K562 (cell line): Measurements from ENCODE around the gene CBX3. TPM values are rescaled to one million over a fixed set of nuclear protein-coding genes. Genes with fewer than 3 reads are reported as not detected.

Experiments
- BDP1 ChIP-seq: IDR thresholded peaks from 3 replicates; pipeline ENCODE4 v1.6.1; 2011; ENCODE audit not compliant: insufficient read length, insufficient read depth
- CEBPG ChIP-seq, 3 experiments: fragments of 200-800 bp in 1 of 3; sonication (Bioruptor generic) in 1 of 3; sonication (generic) in 1 of 3; formaldehyde crosslinking in 1 of 3; IDR thresholded peaks in 2 of 3; conservative IDR thresholded peaks in 1 of 3; 2 replicates each; pipeline versions ENCODE4 v1.6.1 to v1.8.0; 2016 to 2022; ENCODE audit warnings: missing compliant biosample characterization in 2 of 3, missing genetic modification characterization in 2 of 3, mild to moderate bottlenecking in 1 of 3, missing genetic modification reagents in 1 of 3
- ELF4 ChIP-seq: fragments of 450-650 bp; formaldehyde crosslinking; IDR thresholded peaks from 2 replicates; pipeline ENCODE4 v1.4.0; 2022; ENCODE audit warnings: missing genetic modification characterization
- GABPB2 ChIP-seq: fragments of 250-450 bp; sonication (Bioruptor Pico); conservative IDR thresholded peaks from 2 replicates; pipeline ENCODE4 v1.5.1; 2021; ENCODE audit warnings: mild to moderate bottlenecking
- HNRNPH1 ChIP-seq: fragments of 200-400 bp; formaldehyde crosslinking; optimal IDR thresholded peaks from 2 replicates; pipeline ENCODE3; 2017; ENCODE audit warnings: low read depth, mild to moderate bottlenecking, low read length, moderate library complexity
- HOMEZ ChIP-seq: fragments of 250-450 bp; sonication (Bioruptor Pico); IDR thresholded peaks from 2 replicates; pipeline ENCODE4 v1.4.0; 2020; ENCODE audit warnings: mild to moderate bottlenecking, moderate library complexity
- JUND ChIP-seq, 2 experiments: IDR thresholded peaks; 2 replicates in 1 of 2; 3 replicates in 1 of 2; pipeline ENCODE4 v1.6.1; 2011; ENCODE audit warnings: borderline replicate concordance in 2 of 2, low read depth in 2 of 2, low read length in 2 of 2, improper control_type of control experiment in 1 of 2, missing biosample characterization in 1 of 2, missing genetic modification characterization in 1 of 2, missing genetic modification reagents in 1 of 2
- OTX1 ChIP-seq: fragments of 450-650 bp; formaldehyde crosslinking; IDR thresholded peaks from 2 replicates; pipeline ENCODE4 v1.4.0; 2022; ENCODE audit warnings: mild to moderate bottlenecking
- SAFB2 ChIP-seq: fragments of 200-400 bp; formaldehyde crosslinking; IDR thresholded peaks from 2 replicates; pipeline ENCODE4 v1.6.1; 2018; ENCODE audit warnings: borderline replicate concordance, low read length, low read depth, moderate library complexity; ENCODE audit not compliant: severe bottlenecking
- SIX5 ChIP-seq, 2 experiments: IDR thresholded peaks; 2 replicates each; pipeline ENCODE4 v1.6.1; 2011; ENCODE audit warnings: low read length in 2 of 2, borderline replicate concordance in 1 of 2, low read depth in 1 of 2, mild to moderate bottlenecking in 1 of 2, moderate library complexity in 1 of 2; ENCODE audit not compliant: insufficient read depth in 1 of 2
- SNIP1 ChIP-seq: fragments of 450-650 bp; IDR thresholded peaks from 2 replicates; pipeline ENCODE4 v1.7.1; 2017; ENCODE audit warnings: low read depth, mild to moderate bottlenecking
- ZNF764 ChIP-seq: fragments of 250-450 bp; sonication (Bioruptor Pico); IDR thresholded peaks from 2 replicates; pipeline ENCODE4 v1.4.0; 2020; ENCODE audit warnings: low read depth, mild to moderate bottlenecking, moderate library complexity
- polyA plus RNA-seq, 8 experiments: library from polyadenylated mRNA; depleted of rRNA in 4 of 8; stranded (reverse) in 5 of 8; unstranded in 3 of 8; fragments of >200 nt; fragmentation: Nextera tagmentation in 2 of 8; fragmentation: Illumina TruSeq in 1 of 8; extraction: Ambion mirVana in 2 of 8; extraction: Trizol in 1 of 8; gene quantifications; 2 replicates each; pipeline versions ENCODE4 v1.2.1 to v1.2.3, GENCODE V29; 2011 to 2014; ENCODE audit warnings: inconsistent platforms in 1 of 8, missing spikeins in 1 of 8
- total RNA-seq, 7 experiments: library from RNA; depleted of rRNA in 6 of 7; stranded (reverse); fragments of >200 nt in 6 of 7; fragmentation: Illumina TruSeq in 2 of 7; extraction: Trizol in 2 of 7; gene quantifications; 2 replicates each; pipeline versions ENCODE4 v1.2.1 to v1.2.3, GENCODE V29; 2011 to 2021; ENCODE audit warnings: low replicate concordance in 1 of 7
- TF ChIP-seq, protein P1 (sequence below), 2 experiments: IDR thresholded peaks; 2 replicates each; pipeline ENCODE4 v1.6.1; 2012; ENCODE audit warnings: improper control_type of control experiment in 2 of 2, low read depth in 2 of 2, low read length in 2 of 2, borderline replicate concordance in 1 of 2
- TF ChIP-seq, protein P2 (sequence below), 2 experiments: fragments of 450-650 bp in 1 of 2; sonication (generic) in 1 of 2; formaldehyde crosslinking in 1 of 2; IDR thresholded peaks in 1 of 2; conservative IDR thresholded peaks in 1 of 2; 2 replicates each; pipeline versions ENCODE4 v1.6.1 to v1.8.1; 2016 to 2023; ENCODE audit warnings: mild to moderate bottlenecking in 2 of 2, moderate library complexity in 2 of 2, inconsistent platforms in 1 of 2, missing genetic modification reagents in 1 of 2
- TF ChIP-seq, protein P3 (sequence below): sonication (generic); formaldehyde crosslinking; IDR thresholded peaks from 2 replicates; pipeline ENCODE4 v1.8.0; 2022; ENCODE audit warnings: missing genetic modification reagents, mild to moderate bottlenecking, borderline replicate concordance

The CBX3 gene
- total and polyA plus RNA-seq, 9 of the 15 experiments (the other 6 are each of a cell fraction or from before 2014, with no cell fraction given) = 198 to 413 (median 328) TPM

GRCh38 chr7:26201247-26202018, at the start of gene CBX3 (continued):
- TF ChIP-seq OTX1 (CRISPR knock-in tag) (peak; percentile 71; the same call in 1 of the 2 replicates), SIX5 (IDR thresholded peaks at IDR 0.05; ENCODE audit: borderline replicate concordance in 1 of 2, insufficient read depth in 1 of 2, low read depth in 1 of 2, low read length in 2 of 2) (no peak), SNIP1 (no peak), HNRNPH1 (no peak), HOMEZ (no peak), ZNF764 (CRISPR knock-in tag) (0 out of 2 replicates have a peak, but pooled peaks have one; percentile 61), CEBPG (CRISPR knock-in tag; IDR thresholded peaks at IDR 0.05) (no peak), CEBPG (tag; conservative IDR thresholded peaks at IDR 0.05 in 1 of 2, IDR thresholded peaks at IDR 0.05 in 1 of 2) (no peak), SAFB2 (no peak), ELF4 (CRISPR knock-in tag) (0 out of 2 replicates have a peak, but pooled peaks have one; percentile 17), BDP1 (no peak), JUND (IDR thresholded peaks at IDR 0.05; ENCODE audit: borderline replicate concordance, low read depth, low read length) (peak; percentile 29; the same call in 1 of the 2 replicates), JUND (tag; IDR thresholded peaks at IDR 0.05; ENCODE audit: borderline replicate concordance, low read depth, low read length) (no peak), GABPB2 (CRISPR knock-in tag) (no peak)
- TF ChIP-seq, protein P1, sequence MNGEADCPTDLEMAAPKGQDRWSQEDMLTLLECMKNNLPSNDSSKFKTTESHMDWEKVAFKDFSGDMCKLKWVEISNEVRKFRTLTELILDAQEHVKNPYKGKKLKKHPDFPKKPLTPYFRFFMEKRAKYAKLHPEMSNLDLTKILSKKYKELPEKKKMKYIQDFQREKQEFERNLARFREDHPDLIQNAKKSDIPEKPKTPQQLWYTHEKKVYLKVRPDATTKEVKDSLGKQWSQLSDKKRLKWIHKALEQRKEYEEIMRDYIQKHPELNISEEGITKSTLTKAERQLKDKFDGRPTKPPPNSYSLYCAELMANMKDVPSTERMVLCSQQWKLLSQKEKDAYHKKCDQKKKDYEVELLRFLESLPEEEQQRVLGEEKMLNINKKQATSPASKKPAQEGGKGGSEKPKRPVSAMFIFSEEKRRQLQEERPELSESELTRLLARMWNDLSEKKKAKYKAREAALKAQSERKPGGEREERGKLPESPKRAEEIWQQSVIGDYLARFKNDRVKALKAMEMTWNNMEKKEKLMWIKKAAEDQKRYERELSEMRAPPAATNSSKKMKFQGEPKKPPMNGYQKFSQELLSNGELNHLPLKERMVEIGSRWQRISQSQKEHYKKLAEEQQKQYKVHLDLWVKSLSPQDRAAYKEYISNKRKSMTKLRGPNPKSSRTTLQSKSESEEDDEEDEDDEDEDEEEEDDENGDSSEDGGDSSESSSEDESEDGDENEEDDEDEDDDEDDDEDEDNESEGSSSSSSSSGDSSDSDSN (IDR thresholded peaks at IDR 0.05; ENCODE audit: borderline replicate concordance in 1 of 2, low read depth in 2 of 2, low read length in 2 of 2) = no peak
- TF ChIP-seq, protein P2, sequence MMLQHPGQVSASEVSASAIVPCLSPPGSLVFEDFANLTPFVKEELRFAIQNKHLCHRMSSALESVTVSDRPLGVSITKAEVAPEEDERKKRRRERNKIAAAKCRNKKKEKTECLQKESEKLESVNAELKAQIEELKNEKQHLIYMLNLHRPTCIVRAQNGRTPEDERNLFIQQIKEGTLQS (IDR thresholded peaks at IDR 0.05) = no peak
- TF ChIP-seq, protein P2 (CRISPR knock-in tag; conservative IDR thresholded peaks at IDR 0.05) = no peak
- TF ChIP-seq, protein P3, sequence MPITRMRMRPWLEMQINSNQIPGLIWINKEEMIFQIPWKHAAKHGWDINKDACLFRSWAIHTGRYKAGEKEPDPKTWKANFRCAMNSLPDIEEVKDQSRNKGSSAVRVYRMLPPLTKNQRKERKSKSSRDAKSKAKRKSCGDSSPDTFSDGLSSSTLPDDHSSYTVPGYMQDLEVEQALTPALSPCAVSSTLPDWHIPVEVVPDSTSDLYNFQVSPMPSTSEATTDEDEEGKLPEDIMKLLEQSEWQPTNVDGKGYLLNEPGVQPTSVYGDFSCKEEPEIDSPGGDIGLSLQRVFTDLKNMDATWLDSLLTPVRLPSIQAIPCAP (CRISPR knock-in tag) = no peak
